Esophagus squamous epithelium (tissue), 4 donors: ENCODE results near the gene MAML3.

Source experiments
- CTCF ChIP-seq, 6 experiments: fragments of 450-650 bp in 4 of 6; fragments of 200-600 bp in 2 of 6; sonication (generic) in 2 of 6; IDR thresholded peaks; one replicate each; pipeline ENCODE4 v1.5.1; 2016 to 2019; ENCODE audit warnings: antibody characterized with exemption in 6 of 6, mild to moderate bottlenecking in 4 of 6, moderate library complexity in 4 of 6
- POLR2A ChIP-seq, 4 donors: fragments of 450-650 bp; IDR thresholded peaks; one replicate each; pipeline ENCODE4 v1.6.1; 2017; ENCODE audit warnings: antibody characterized with exemption in 4 of 4, mild to moderate bottlenecking in 4 of 4, moderate library complexity in 3 of 4

- no peak for TF ChIP-seq CTCF (IDR thresholded peaks at IDR 0.05)
- TF ChIP-seq POLR2A (IDR thresholded peaks at IDR 0.05) = no peak
Observed at GRCh38 chr4:139919004-139919403, 235.0 kb downstream of the MAML3 start.
